Activated CD8-positive, alpha-beta T cell treated with anti-CD3 and anti-CD28 coated beads for 36 hours (primary cell): Measurements from ENCODE around the gene NHERF1. TPM values are rescaled to one million over a fixed set of nuclear protein-coding genes. Genes with fewer than 3 reads are reported as not detected.

Experiments used
- ATAC-seq: fragments of 200-7000 bp; cut with Tn5 transposase; one replicate; pipeline ENCODE4 v1.10.0; 2021; ENCODE audit warnings: mild to moderate bottlenecking, moderate library complexity
- CTCF ChIA-PET: fragments of 350-600 bp; sonication (Branson Sonifier 250); formaldehyde crosslinking; loops from one replicate; lab custom pipeline; 2021; ENCODE audit warnings: antibody characterized with exemption; lab: Charles Lee
- POLR2A ChIA-PET: fragments of 350-600 bp; sonication (Branson Sonifier 250); formaldehyde crosslinking; loops from one replicate; lab custom pipeline; 2021; ENCODE audit warnings: antibody characterized with exemption; lab: Charles Lee
- DNase-seq: peaks from one replicate; pipeline ENCODE4 v3.0.0-alpha.2; 2020
- H3K27ac Mint-ChIP-seq: one replicate; pipeline ENCODE4 v1.8.0; 2021; ENCODE audit warnings: mild to moderate bottlenecking, mixed read lengths
- H3K27me3 Mint-ChIP-seq: one replicate; pipeline ENCODE4 v1.8.0; 2021; ENCODE audit warnings: mixed read lengths
- H3K36me3 Mint-ChIP-seq: one replicate; pipeline ENCODE4 v1.8.0; 2021; ENCODE audit warnings: low read depth, mixed read lengths
- H3K4me1 Mint-ChIP-seq: one replicate; pipeline ENCODE4 v1.8.0; 2021; ENCODE audit warnings: low read depth, mixed read lengths
- H3K4me3 Mint-ChIP-seq: one replicate; pipeline ENCODE4 v1.8.0; 2021; ENCODE audit warnings: mild to moderate bottlenecking, moderate library complexity, mixed read lengths
- H3K9me3 Mint-ChIP-seq: one replicate; pipeline ENCODE4 v1.8.0; 2021; ENCODE audit warnings: mixed read lengths
- intact Hi-C: fragments of 100-400 bp; cut with micrococcal nuclease; formaldehyde crosslinking; loops from one replicate; pipeline ENCODE4 v1.10.0; 2022
- total RNA-seq, 2 experiments: library from RNA; stranded (reverse); gene quantifications; one replicate each; pipeline ENCODE4 v1.2.3, GENCODE V29; 2021
- TF ChIP-seq, protein P1 (sequence below): fragments of 200-600 bp; IDR thresholded peaks from one replicate; pipeline ENCODE4 v1.8.0; 2022; ENCODE audit warnings: antibody characterized with exemption, mild to moderate bottlenecking

Gene NHERF1
- total RNA-seq, 2 experiments from 2014 or later: 143 to 150 TPM

DNA sequence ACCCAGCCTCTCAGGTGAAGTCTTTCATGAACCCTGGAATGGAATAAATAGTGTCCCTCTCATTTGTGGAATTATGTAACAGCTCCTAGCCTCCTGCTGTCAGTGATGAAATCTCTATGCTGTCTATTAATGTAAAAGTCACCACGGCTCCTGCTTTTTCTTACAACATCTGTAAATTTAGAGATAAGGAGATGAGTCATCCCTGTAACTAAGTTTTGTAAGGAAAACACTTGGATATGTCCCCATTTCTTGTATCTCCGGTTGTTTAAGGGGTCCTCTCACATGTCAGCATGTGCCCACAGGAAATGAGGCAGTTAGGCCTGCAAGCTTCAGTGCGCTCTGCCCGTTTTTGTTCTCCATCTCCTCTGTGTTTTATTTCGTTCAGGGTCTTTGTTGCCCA is 30.5 kb downstream of the NHERF1 start:
- Mint-ChIP-seq H3K9me3 (no peaks in the 10 kb centered on the region), H3K4me1 (peaks cover 56% of the 10 kb centered on the region), H3K27me3 (no peaks in the 10 kb centered on the region), H3K27ac (peak overlapping the region; percentile 94), H3K4me3 (peak overlapping the region; percentile 23), H3K36me3 (peaks cover 22% of the 10 kb centered on the region)
- TF ChIP-seq, protein P1, sequence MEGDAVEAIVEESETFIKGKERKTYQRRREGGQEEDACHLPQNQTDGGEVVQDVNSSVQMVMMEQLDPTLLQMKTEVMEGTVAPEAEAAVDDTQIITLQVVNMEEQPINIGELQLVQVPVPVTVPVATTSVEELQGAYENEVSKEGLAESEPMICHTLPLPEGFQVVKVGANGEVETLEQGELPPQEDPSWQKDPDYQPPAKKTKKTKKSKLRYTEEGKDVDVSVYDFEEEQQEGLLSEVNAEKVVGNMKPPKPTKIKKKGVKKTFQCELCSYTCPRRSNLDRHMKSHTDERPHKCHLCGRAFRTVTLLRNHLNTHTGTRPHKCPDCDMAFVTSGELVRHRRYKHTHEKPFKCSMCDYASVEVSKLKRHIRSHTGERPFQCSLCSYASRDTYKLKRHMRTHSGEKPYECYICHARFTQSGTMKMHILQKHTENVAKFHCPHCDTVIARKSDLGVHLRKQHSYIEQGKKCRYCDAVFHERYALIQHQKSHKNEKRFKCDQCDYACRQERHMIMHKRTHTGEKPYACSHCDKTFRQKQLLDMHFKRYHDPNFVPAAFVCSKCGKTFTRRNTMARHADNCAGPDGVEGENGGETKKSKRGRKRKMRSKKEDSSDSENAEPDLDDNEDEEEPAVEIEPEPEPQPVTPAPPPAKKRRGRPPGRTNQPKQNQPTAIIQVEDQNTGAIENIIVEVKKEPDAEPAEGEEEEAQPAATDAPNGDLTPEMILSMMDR: no peak
- ATAC-seq (no peak), DNase-seq (no peak)
- POLR2A ChIA-PET: interaction anchor here (0.9 to 3.2 kb wide), 8 partner anchors 9 to 94 kb away, joined by 3 to 21 read pairs (median 4); partner anchors contain the start of genes FDXR and NHERF1
- CTCF ChIA-PET: interaction anchor here (0.7 to 6.5 kb wide), 10 partner anchors 8 to 122 kb away, joined by 3 to 76 read pairs (median 7); partner anchors contain the start of gene RAB37
- intact Hi-C loops: no loop called here

DNA sequence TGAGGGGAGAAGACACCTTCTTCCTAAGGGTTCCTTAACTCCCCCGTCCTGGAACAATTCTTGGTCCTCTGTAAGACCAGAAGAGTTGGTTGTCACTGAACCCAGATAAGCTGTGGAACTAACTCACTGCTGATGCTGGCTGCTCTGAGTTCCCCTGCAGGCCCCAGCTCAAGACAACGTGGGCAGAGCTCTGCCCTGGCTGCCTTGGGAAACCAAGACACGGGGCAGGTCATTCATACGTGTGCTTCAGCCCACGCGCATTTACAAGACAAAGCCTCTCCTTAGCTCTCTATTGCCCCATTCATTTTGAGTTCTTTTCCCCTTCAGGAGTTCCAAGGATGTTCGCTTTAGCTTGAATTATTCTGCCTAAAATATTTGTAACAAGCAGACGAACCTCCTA is 31.1 kb downstream of the NHERF1 start:
- intact Hi-C loops: no loop called here
- peak; percentile 4 for ATAC-seq
- Mint-ChIP-seq H3K36me3 (peaks cover 22% of the 10 kb centered on the region), H3K9me3 (no peaks in the 10 kb centered on the region), H3K27me3 (no peaks in the 10 kb centered on the region), H3K27ac (peak overlapping the region; percentile 94), H3K4me1 (peaks cover 58% of the 10 kb centered on the region), H3K4me3 (peak overlapping the region; percentile 43)
- CTCF ChIA-PET: interaction anchor here (0.7 to 6.5 kb wide), 10 partner anchors 9 to 122 kb away, joined by 3 to 76 read pairs (median 7); partner anchors contain the start of gene RAB37
- TF ChIP-seq, protein P1: no peak
- POLR2A ChIA-PET: interaction anchor here (0.6 to 3.2 kb wide), 10 partner anchors 8 to 742 kb away, joined by 3 to 21 read pairs (median 4); partner anchors contain the start of genes FDXR and NHERF1
- peak; percentile 47 for DNase-seq

DNA sequence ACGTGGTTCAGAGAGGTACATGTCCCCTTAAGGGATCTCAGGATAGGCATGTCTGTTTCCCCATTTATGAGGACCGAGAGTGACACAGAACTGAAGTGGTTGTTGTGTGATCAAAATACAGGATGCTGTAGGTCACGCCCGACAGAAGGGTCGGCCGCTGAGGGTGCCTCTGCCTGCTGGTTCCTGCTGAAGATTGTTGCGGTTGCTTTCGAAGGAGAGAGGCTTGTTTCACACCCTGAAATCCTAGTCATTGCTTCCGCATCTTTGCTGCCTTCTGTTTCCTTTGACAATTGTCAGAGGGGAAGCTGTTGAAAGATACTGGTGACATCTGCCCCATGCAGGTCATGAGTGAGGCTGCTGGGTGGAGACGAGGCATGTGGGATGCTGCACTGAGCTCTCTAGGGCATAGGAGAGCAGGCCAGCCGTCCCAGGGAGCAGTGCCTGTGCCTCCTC is 31.5 kb downstream of the NHERF1 start:
- ChIA-PET CTCF (interaction anchor here (1.4 to 6.5 kb wide), 9 partner anchors 9 to 123 kb away, joined by 5 to 76 read pairs (median 8); partner anchors contain the start of gene RAB37), POLR2A (interaction anchor here (0.6 to 3.2 kb wide), 9 partner anchors 9 to 742 kb away, joined by 3 to 21 read pairs (median 4); partner anchors contain the start of genes FDXR and NHERF1)
- Mint-ChIP-seq H3K27ac (peak overlapping the region; percentile 94), H3K4me3 (peak overlapping the region; percentile 43), H3K27me3 (no peaks in the 10 kb centered on the region), H3K36me3 (peaks cover 22% of the 10 kb centered on the region), H3K9me3 (no peaks in the 10 kb centered on the region), H3K4me1 (peaks cover 63% of the 10 kb centered on the region)
- ATAC-seq (peak; percentile 69), DNase-seq (peak; percentile 87)
- TF ChIP-seq, protein P1: no peak
- intact Hi-C loops: loop anchor here (2.0 kb wide), 1 partner anchor 33 kb away; no protein-coding TSS in a partner anchor

DNA sequence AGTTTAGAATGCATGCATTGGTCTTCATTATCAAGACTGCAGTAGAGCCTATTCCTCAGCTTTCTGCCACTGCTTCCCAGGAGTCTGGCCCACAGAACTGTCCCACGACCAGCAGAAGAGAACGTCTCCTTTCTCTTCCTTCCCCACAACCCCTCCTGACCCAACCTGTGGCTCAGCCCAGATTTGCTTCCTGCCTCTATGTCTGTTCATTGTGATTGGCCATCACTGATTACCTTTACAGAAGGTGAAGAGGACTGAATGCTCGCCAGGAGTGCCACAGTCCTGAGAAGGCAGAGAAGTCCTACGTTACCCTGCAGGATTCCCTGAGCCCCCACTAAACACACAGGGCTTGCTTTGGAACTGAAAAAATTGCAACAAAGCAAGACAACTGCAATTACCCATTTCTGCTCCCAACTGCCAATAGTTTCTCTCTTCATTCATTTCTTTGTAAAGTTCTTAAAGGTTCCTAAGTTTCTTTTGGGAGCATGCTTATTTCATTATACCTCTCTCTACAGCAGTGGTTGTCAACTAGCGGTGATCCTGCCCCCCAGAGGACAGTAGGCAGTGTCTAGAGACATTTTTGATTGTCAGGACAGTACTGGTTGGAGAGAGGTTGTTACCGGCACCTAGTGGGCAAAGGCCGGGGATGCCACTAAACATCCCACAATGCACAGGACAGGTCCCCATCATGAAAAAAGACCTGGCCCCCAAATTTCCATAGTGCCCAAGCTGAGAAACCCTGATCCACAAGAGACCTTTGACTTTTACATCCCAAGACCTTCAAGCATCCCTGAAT is 32.2 kb downstream of the NHERF1 start:
- Mint-ChIP-seq H3K27me3 (no peaks in the 10 kb centered on the region), H3K4me1 (peaks cover 66% of the 10 kb centered on the region), H3K27ac (peak overlapping the region; percentile 94), H3K36me3 (peaks cover 18% of the 10 kb centered on the region), H3K4me3 (peak overlapping the region; percentile 43), H3K9me3 (no peaks in the 10 kb centered on the region)
- ChIA-PET POLR2A (interaction anchor here (1.0 to 3.2 kb wide), 6 partner anchors 9 to 92 kb away, joined by 3 to 21 read pairs (median 4); partner anchors contain the start of genes FDXR and NHERF1), CTCF (interaction anchor here (1.4 to 6.5 kb wide), 10 partner anchors 10 to 123 kb away, joined by 5 to 76 read pairs (median 10); partner anchors contain the start of gene RAB37)
- TF ChIP-seq, protein P1: peak; percentile 50
- ATAC-seq: peak; percentile 24
- peak; percentile 61 for DNase-seq
- intact Hi-C loops: loop anchor here (2.0 kb wide), 1 partner anchor 34 kb away; no protein-coding TSS in a partner anchor
